GM19328 (cell line): ENCODE results near the gene FLYWCH1.

Source experiments
- ATAC-seq: cut with Tn5 transposase; IDR thresholded peaks from one replicate; pipeline ENCODE4 v1.9.1; 2021; ENCODE audit warnings: mild to moderate bottlenecking, moderate library complexity; ENCODE audit not compliant: unreplicated experiment

Gene FLYWCH1

GRCh38 chr16:2967721-2968161, 56.0 kb downstream of the FLYWCH1 start:
- no peak for ATAC-seq

GRCh38 chr16:2968368-2968737, 56.6 kb downstream of the FLYWCH1 start:
- ATAC-seq = no peak

GRCh38 chr16:2968738-2969544, 57.2 kb downstream of the FLYWCH1 start, which contains the start of gene PAQR4:
Gene PAQR4, plus strand, starts transcription at chr16:2969348. Its CDS starts 327 bp downstream, at chr16:2969675.
- ATAC-seq = peak; percentile 69

GRCh38 chr16:2969545-2970521, 58.1 kb downstream of the FLYWCH1 start:
- peak; percentile 6 for ATAC-seq

GRCh38 chr16:2970563-2970962, 58.8 kb downstream of the FLYWCH1 start:
- ATAC-seq = no peak

- ATAC-seq = no peak
Measured at GRCh38 chr16:2971134-2971984, 59.6 kb downstream of the FLYWCH1 start.

- no peak for ATAC-seq
Measured at GRCh38 chr16:2971985-2972784, 60.5 kb downstream of the FLYWCH1 start.

- ATAC-seq = no peak
Measured at GRCh38 chr16:2973093-2973492, 61.4 kb downstream of the FLYWCH1 start.

- ATAC-seq = no peak
Measured at GRCh38 chr16:2973605-2974318, 62.0 kb downstream of the FLYWCH1 start.

- no peak for ATAC-seq
Measured at GRCh38 chr16:2974319-2975056, 62.8 kb downstream of the FLYWCH1 start.

GRCh38 chr16:2975161-2975795, 63.5 kb downstream of the FLYWCH1 start:
- no peak for ATAC-seq

- no peak for ATAC-seq
Measured at GRCh38 chr16:2976201-2976600, 64.5 kb downstream of the FLYWCH1 start.

GRCh38 chr16:2976673-2977072, 64.9 kb downstream of the FLYWCH1 start:
- no peak for ATAC-seq

GRCh38 chr16:2977440-2977839, 65.7 kb downstream of the FLYWCH1 start:
- no peak for ATAC-seq

- no peak for ATAC-seq
Measured at GRCh38 chr16:2979669-2980226, 68.0 kb downstream of the FLYWCH1 start.

GRCh38 chr16:2980227-2981176, 68.8 kb downstream of the FLYWCH1 start, which contains the start of gene PKMYT1:
Gene PKMYT1, minus strand, starts transcription at chr16:2980446. Its CDS starts 789 bp downstream, at chr16:2979657.
- peak; percentile 75 for ATAC-seq
